MCF 10A (cell line): ENCODE results near the gene TMEM150C. TPM values are rescaled to one million over a fixed set of nuclear protein-coding genes. Genes with fewer than 3 reads are reported as not detected.

Experiments used
- Bru-seq: library from RNA; stranded (reverse); fragments of 400-500 nt; gene quantifications from one replicate; lab custom pipeline; 2021; lab: Mats Ljungman, UMichigan
- BruChase-seq, 2 experiments: library from RNA; stranded (reverse); fragments of 400-500 nt; gene quantifications; one replicate each; lab custom pipeline; 2021; lab: Mats Ljungman, UMichigan
- BruUV-seq: library from RNA; stranded (reverse); fragments of 400-500 nt; replicated peaks from 2 replicates; lab custom pipeline; 2021; lab: Mats Ljungman, UMichigan
- CTCF ChIA-PET: fragments of 300-600 bp; sonication (Branson Sonifier 250); formaldehyde crosslinking; extraction: SDS; loops from one replicate; lab custom pipeline; 2021; ENCODE audit warnings: antibody characterized with exemption, inconsistent platforms; lab: Yijun Ruan, JAX
- POLR2A ChIA-PET: fragments of 300-600, 350-650 bp; sonication (Branson Sonifier 250); formaldehyde crosslinking; extraction: SDS; loops from one replicate; lab custom pipeline; 2020; ENCODE audit warnings: antibody characterized with exemption, inconsistent platforms; lab: Yijun Ruan, JAX
- DNase-seq: peaks from one replicate; pipeline ENCODE4 v3.0.0-alpha.2; 2018; ENCODE audit not compliant: unreplicated experiment
- H3K27ac Mint-ChIP-seq: one replicate; pipeline ENCODE4 v1.8.0; 2022; ENCODE audit warnings: mild to moderate bottlenecking, low read depth, mixed read lengths; ENCODE audit not compliant: unreplicated experiment
- H3K27me3 Mint-ChIP-seq: one replicate; pipeline ENCODE4 v1.8.0; 2022; ENCODE audit warnings: mixed read lengths; ENCODE audit not compliant: insufficient read depth, unreplicated experiment
- H3K36me3 Mint-ChIP-seq: one replicate; pipeline ENCODE4 v1.8.0; 2022; ENCODE audit warnings: mild to moderate bottlenecking, moderate library complexity, mixed read lengths; ENCODE audit not compliant: insufficient read depth, unreplicated experiment
- H3K4me1 Mint-ChIP-seq: one replicate; pipeline ENCODE4 v1.8.0; 2022; ENCODE audit warnings: mixed read lengths; ENCODE audit not compliant: insufficient read depth, unreplicated experiment
- H3K4me3 Mint-ChIP-seq: one replicate; pipeline ENCODE4 v1.8.0; 2022; ENCODE audit warnings: mild to moderate bottlenecking, moderate library complexity, mixed read lengths; ENCODE audit not compliant: unreplicated experiment
- H3K9me3 Mint-ChIP-seq: one replicate; pipeline ENCODE4 v1.8.0; 2022; ENCODE audit warnings: mixed read lengths; ENCODE audit not compliant: unreplicated experiment
- CTCF ChIP-seq: fragments of 200-600 bp; IDR thresholded peaks from one replicate; pipeline ENCODE4 v1.8.0; 2022; ENCODE audit warnings: antibody characterized with exemption, mild to moderate bottlenecking; ENCODE audit not compliant: unreplicated experiment
- intact Hi-C: fragments of 100-400 bp; cut with micrococcal nuclease; formaldehyde crosslinking; loops from 2 replicates; pipeline ENCODE4 v1.14.1; 2022
- long read RNA-seq: library from polyadenylated mRNA; stranded (forward); transcript quantifications from one replicate; pipeline ENCODE4 v2.0.0, GENCODE V29; 2022
- total RNA-seq: library from RNA; stranded (reverse); gene quantifications from 2 replicates; pipeline ENCODE4 v1.2.3, GENCODE V29; 2022

The TMEM150C gene
- total RNA-seq (0.10 TPM in 1 of 2 replicates, not detected in the other), Bru-seq, nascent RNA (percentile 10 among the genes with signal in this experiment), BruChase-seq, experiment 1, labeled RNA remaining after a 6-hour chase (percentile 10 among the genes with signal in this experiment), BruChase-seq, experiment 2, labeled RNA remaining after a 2-hour chase (percentile 12 among the genes with signal in this experiment)
- long read RNA-seq, result 0 reads

GRCh38 chr4:82561786-82562563 lies at the start of gene TMEM150C:
TSS of gene TMEM150C (minus strand) at chr4:82561988. CDS start at chr4:82504657, 57,331 bp downstream.
- Mint-ChIP-seq H3K27me3 (peaks cover 38% of the 10 kb centered on the region), H3K9me3 (no peaks in the 10 kb centered on the region), H3K27ac (no peak within 1 kb of the TSS), H3K4me3 (peak within 1 kb of the TSS; percentile 67), H3K36me3 (no peaks in the 10 kb centered on the region), H3K4me1 (no peaks in the 10 kb centered on the region)
- POLR2A ChIA-PET, result interaction anchor here (0.7 kb wide), 1 partner anchor 30 kb away, joined by 3 read pairs; no protein-coding TSS in a partner anchor
- no peak for TF ChIP-seq CTCF
- no TSS peak for BruUV-seq
- peak; percentile 27 for DNase-seq
- intact Hi-C loops, result no loop called here
- CTCF ChIA-PET, result interaction anchor here (0.6 kb wide), 2 partner anchors 17 to 172 kb away, joined by 3 to 4 read pairs; no protein-coding TSS in a partner anchor

DNA sequence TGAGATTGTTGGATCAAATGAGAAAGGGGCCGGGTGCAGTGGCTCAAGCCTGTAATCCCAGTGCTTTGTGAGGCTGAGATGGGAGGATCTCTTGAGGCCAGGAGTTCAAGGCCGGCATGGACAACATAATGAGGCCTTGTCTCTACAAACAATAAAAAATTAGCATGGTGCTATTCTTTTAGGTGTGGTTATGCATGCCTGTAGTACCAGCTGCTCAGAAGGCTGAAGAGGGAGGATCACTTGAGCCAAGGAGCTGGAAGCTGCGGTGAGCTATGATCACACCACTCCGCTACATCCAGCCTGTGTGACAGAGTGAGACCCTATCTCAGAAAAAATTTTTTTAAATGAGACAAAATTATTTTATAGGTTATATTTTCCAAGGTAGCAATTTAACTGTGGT lies 49.7 kb upstream of the TMEM150C start:
- POLR2A ChIA-PET, result no interaction called here

DNA sequence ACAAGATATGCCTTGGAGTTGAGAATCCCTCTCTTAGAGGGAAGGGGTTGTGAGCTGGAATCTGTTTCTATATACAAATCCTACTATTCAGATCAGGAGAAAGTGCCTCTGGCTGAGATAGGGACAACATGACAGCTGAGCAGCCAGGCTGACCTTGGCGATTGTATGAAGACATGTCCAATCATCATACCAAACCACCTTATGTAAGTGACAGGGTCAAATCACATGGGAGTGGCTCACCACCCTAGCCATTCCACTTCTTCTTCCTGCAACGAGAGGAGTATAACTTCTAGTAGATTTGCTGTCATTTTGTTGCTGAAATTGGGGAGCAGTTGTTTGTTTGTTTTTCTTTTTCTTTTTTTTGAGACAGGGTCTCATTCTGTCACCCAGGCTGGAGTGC lies 48.3 kb upstream of the TMEM150C start:
- intact Hi-C loops, result no loop called here
- Mint-ChIP-seq H3K4me1 (no peaks in the 10 kb centered on the region), H3K9me3 (no peaks in the 10 kb centered on the region), H3K27ac (no peak overlapping the region), H3K27me3 (no peaks in the 10 kb centered on the region), H3K4me3 (no peak overlapping the region), H3K36me3 (no peaks in the 10 kb centered on the region)
- ChIA-PET CTCF (interaction anchor here (0.5 kb wide), 1 partner anchor 18 kb away, joined by 3 read pairs; no protein-coding TSS in a partner anchor), POLR2A (no interaction called here)
- TF ChIP-seq CTCF, result no peak
- DNase-seq, result no peak
- no TSS peak for BruUV-seq

More for the DNA sequence above, 49.7 kb upstream of the TMEM150C start:
- Mint-ChIP-seq H3K9me3 (no peaks in the 10 kb centered on the region), H3K27me3 (no peaks in the 10 kb centered on the region), H3K4me3 (no peak overlapping the region), H3K4me1 (no peaks in the 10 kb centered on the region), H3K36me3 (no peaks in the 10 kb centered on the region), H3K27ac (no peak overlapping the region)
- TF ChIP-seq CTCF, result no peak
- CTCF ChIA-PET, result no interaction called here
- no peak for DNase-seq
- no TSS peak for BruUV-seq
- intact Hi-C loops, result no loop called here

DNA sequence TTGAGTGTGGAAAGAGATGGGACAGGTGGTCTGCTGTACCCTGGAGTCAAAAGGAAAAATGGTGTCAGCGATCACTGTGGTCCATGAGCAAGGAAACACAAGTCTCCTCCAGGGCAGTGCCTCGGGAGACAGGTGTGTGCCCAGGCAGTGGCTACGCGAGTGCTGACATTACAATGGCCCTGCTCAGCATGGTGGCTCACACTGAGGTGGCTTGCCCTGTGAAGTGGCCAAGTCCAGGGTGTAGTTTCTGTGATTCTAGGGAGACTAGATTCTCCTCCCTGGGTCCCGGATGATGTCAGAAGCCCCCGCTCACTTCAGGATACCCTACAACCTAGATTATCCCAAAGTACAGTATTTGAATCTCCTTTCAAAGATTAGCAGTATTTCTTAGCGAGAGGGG lies 44.8 kb upstream of the TMEM150C start:
- H3K27ac Mint-ChIP-seq, result no peak overlapping the region
- no peak for DNase-seq
- H3K36me3 Mint-ChIP-seq, result no peaks in the 10 kb centered on the region
- ChIA-PET CTCF (no interaction called here), POLR2A (no interaction called here)
- no peak overlapping the region for H3K4me3 Mint-ChIP-seq
- no peaks in the 10 kb centered on the region for H3K27me3 Mint-ChIP-seq
- no peak for TF ChIP-seq CTCF
- BruUV-seq, result no TSS peak
- H3K9me3 Mint-ChIP-seq, result no peaks in the 10 kb centered on the region
- intact Hi-C loops, result no loop called here
- H3K4me1 Mint-ChIP-seq, result no peaks in the 10 kb centered on the region
